KOPT-K1 (cell line): ENCODE data around the gene STMN3.
"Not testable (repeated sequence)": the region's sequence is repeated elsewhere in the genome, so short reads cannot be mapped to it uniquely, and the experiment has no call there.

Experiments used
- H3K27ac ChIP-seq: fragments of 200-600 bp; sonication (generic); 2 replicates; pipeline ENCODE4 v1.5.1; 2016; ENCODE audit warnings: antibody characterized with exemption, mild to moderate bottlenecking, low read depth, low read length; ENCODE audit not compliant: poor library complexity, severe bottlenecking
- H3K36me3 ChIP-seq: fragments of 200-600 bp; sonication (generic); 2 replicates; pipeline ENCODE4 v1.5.1; 2017; ENCODE audit warnings: antibody characterized with exemption, mild to moderate bottlenecking, low read length, moderate library complexity; ENCODE audit not compliant: insufficient read depth
- H3K9me3 ChIP-seq: fragments of 200-600 bp; sonication (generic); 2 replicates; pipeline ENCODE4 v1.5.1; 2017; ENCODE audit warnings: antibody characterized with exemption, low read length, mild to moderate bottlenecking; ENCODE audit not compliant: insufficient read depth, poor library complexity, severe bottlenecking

STMN3 gene

DNA sequence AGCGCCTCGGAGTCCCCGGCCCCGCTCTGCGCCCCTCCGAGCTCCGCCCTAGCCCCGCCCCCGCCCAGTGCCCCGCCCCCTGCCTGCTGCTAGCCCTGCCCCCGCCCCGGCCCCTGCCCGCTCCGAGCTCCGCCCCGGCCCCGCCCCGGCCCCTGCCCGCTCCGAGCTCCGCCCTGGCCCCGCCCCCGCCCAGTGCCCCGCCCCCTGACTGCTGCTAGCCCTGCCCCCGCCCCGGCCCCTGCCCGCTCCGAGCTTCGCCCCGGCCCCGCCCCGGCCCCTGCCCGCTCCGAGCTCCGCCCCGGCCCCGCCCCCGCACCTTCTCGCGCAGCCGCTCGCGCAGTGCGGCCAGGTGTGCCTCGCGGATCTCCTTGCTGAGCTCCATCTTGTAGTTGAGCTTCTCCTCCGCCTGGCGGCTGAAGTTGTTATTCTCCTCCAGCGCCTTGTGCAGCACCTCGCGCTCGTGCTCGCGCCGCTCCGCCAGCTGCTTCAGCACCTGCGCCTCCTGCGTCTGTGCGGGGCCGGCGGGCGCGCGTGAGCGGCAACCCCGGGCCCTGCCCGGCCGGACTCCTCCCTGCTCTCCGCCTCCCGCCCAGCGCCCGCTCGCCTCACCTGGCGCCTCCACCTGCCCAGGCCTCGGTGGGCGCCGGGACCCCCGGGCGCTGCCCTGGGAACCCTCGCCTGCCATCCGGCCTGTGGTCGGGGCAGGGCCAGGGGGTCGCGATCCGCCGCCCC, 11.3 kb downstream of the STMN3 start:
- H3K9me3 ChIP-seq, result no peaks in the 10 kb centered on the region
- H3K36me3 ChIP-seq, result peaks cover 13% of the 10 kb centered on the region
- no peak overlapping the region for H3K27ac ChIP-seq

DNA sequence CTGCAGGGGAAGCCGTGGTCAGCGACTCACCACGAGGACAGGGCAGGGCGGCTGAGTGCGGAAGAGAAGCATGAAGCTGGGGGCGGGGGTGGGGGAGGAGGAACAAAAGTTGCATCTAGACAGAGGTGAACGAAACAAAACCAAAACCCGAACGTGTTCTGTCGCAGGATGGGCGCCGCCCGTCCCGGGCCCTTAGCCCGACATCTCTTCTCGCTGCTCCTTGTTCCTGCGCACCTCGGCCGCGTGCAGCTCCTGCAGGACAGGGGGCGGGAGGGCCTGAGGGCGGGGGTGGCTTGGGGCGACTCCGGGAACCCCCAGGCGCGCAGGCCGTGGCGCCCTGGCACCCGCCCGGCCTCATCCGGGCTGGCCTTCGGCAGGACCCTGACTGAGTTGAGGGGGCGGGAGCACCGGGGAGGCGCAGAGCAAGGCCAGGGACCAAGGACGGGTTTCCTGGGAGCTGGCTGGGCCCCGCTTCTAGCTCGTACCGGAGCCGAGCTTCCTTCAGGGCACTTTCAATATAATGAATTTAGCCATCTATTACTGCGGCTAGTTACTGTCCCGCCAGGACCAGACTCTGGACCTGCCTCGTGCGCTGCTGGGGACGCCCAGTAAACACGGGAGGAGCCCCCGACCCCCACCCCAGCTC, 12.0 kb downstream of the STMN3 start:
- Histone ChIP-seq H3K27ac (no peak overlapping the region), H3K36me3 (peaks cover 8% of the 10 kb centered on the region), H3K9me3 (no peaks in the 10 kb centered on the region)

DNA sequence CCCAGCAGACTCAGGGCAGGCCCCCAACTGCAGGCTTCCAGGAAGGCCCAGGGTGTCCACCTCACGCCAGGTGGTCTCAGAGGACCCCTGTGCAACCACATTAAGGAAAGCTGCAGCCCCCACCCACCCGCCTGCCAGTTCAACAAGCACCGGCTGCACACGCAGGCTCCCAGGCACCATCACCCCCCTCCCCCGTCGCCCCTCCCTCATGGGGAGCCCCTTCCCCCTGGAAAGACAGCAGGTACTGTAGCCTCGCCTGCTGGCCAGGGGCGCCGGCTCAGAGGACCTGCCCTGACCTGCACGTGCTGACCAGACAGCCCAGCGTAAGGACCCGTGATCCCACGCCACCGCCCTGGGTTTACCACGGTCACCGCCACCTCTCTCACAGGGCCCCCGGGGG, 12.5 kb downstream of the STMN3 start:
- not testable (repeated sequence) for H3K27ac ChIP-seq, H3K36me3 ChIP-seq

DNA sequence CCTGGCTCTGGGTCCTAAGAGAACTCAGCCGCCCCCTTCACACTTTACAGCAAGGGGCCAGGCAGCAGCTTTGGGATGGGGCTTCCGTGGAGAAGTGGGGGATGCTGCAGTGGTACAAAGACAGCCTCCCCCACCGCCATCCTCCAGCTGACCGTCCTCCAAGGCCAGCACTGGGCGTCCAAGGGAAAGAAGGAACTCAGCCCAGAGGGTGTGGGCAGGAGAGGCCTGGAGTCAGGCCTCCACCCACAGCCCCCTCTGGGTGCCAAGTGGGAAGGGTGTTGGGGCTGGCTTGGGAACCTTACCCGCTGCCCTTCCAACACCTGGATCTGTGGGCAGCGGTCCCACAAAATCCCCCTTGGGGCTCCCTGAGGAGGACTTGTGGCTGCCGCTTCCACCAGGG, 13.1 kb downstream of the STMN3 start:
- H3K36me3 ChIP-seq, result peaks cover 8% of the 10 kb centered on the region
- H3K9me3 ChIP-seq, result no peaks in the 10 kb centered on the region
- H3K27ac ChIP-seq, result peak overlapping the region; percentile 83

More for the DNA sequence above, 12.5 kb downstream of the STMN3 start:
- H3K9me3 ChIP-seq, result not testable (repeated sequence)

DNA sequence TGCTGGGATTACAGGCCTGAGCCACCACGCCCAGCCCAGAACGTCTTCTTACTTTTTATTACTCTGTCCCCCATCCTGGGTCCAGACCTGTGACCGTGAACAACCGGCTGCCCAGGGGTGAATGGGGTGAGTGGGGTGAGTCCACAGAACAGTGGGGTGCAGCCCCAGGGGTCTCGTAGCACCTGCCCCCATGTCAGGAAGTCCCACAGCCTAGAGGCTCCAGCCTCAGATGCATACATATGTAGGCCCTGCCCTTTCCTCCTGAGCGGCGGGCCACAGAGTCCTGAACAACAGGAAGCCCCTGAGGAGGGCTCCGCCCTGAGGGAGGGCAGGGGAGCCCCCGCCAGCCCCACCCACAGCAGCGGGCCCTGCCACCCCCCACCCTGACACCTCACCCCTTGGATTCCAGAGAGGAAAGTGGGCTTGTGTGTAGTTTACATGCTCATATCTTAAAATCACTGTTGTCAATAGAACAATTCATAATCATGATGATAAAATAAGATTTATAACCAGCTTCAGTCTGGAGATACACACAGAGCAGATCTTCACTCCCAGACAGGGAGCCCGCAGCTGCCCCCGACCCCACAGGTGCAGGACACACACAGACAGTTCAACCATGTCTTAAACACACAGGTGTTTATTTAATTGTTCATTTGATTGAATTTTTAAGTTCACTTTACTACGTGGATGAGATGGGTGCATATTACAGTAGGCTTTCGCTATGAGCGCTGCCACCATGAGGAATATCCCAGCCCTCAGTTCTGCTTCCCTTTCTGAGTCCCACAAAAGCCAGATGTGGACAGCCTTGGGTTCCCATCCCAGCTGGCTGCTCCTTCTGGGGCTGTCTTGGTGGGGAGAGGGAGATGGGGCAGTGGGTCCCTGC, 13.9 kb downstream of the STMN3 start:
- Histone ChIP-seq H3K27ac (peak overlapping the region; percentile 83), H3K9me3 (no peaks in the 10 kb centered on the region), H3K36me3 (peaks cover 8% of the 10 kb centered on the region)

DNA sequence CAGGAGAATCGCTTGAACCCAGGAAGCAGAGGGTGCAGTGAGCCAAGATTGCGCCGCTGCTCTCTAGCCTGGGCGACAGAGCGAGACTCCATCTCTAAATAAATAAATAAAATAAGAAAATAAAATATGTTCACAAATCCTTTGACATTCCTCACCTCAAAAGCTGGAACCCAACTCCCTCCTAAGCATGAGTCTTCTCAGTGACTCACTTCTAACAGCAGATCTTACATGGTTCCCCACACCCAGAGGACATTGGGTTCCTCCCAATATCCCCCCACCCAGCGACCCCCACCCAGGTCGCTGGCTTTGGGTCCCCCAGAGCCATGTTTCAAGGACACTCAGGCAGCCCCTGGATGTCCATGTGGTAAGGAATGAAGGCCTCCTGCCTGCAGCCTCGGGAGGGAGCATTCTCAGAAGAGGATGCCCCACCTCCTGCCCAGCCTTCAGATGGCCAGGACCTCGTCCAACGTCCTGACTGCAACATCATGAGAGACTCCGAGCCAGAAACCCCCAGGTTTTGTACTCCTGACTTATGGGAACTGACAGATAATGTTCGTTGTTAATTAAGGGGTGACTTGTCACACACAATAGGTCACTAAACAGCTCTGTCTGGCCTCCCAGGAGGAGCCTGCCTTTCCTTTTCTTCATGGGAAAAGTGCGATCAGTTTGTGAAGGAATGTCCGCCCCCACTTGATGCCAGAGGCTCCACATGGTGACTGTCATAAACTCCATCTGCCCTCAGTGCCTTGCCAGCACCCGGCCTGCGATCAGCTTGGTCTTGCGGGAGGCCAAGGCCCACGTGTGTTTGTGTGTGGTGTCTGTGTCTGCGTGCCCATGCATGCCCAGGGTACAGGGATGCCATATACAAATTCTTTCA, 16.2 kb downstream of the STMN3 start:
- peak overlapping the region; percentile 96 for H3K27ac ChIP-seq
- no peaks in the 10 kb centered on the region for H3K9me3 ChIP-seq
- H3K36me3 ChIP-seq, result peaks cover 8% of the 10 kb centered on the region; the same call in 1 of the 2 replicates

DNA sequence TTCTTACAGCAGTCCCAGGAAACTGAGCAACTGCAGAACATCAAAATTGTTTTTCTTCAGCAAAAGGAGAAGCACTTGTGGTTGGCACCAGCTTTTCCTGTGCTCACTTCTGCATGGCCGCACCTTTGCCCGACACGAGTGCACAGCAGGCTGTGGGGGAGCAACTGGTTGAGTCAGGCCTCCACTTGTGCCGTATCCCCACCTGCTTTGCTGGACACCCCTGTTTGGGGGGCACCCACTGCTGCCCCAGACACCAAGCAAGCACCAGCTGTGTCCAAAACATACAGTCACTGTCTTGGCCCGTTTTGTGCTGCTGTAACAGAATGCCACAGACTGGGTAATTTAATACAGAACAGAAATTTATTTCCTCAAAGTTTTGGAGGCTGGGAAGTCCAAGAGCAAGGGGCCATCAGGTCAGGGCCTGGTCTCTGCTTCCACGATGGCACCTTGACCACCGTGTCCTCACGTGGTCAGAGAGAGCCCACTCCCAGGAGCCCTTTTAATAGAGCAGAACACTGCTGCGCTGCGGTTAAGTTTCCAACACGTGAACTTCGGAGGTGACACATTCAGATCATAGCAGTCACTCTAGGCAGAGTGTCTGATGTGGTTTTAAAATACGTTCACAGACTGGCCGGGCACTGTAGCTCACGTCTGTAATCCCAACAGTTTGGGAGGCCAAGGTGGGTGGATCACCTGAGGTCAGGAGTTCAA, 17.6 kb downstream of the STMN3 start:
- peak overlapping the region; percentile 96 for H3K27ac ChIP-seq

DNA sequence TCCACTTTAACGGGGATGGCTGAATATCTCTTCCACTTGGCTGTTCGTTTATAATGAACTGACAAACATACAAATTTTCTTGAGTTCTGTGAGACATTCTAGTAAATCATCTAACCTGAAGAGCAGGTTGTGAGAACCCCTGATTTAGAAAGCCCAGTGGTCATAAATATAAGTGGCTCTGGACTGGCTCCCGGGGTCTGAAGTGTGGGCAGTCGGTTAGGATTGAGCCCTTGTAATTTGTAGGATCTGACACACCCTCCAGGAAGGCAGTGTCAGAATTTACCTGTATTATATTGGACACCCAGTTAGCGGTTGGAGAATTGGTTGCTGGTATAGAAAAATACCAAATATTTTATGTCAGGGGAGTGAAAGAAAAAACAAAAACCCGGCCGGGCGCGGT, 19.5 kb downstream of the STMN3 start:
- Histone ChIP-seq H3K36me3 (no peaks in the 10 kb centered on the region), H3K27ac (peak overlapping the region; percentile 96), H3K9me3 (no peaks in the 10 kb centered on the region)

More for the DNA sequence above, 17.6 kb downstream of the STMN3 start:
- Histone ChIP-seq H3K9me3 (no peaks in the 10 kb centered on the region), H3K36me3 (peaks cover 8% of the 10 kb centered on the region; the same call in 1 of the 2 replicates)

DNA sequence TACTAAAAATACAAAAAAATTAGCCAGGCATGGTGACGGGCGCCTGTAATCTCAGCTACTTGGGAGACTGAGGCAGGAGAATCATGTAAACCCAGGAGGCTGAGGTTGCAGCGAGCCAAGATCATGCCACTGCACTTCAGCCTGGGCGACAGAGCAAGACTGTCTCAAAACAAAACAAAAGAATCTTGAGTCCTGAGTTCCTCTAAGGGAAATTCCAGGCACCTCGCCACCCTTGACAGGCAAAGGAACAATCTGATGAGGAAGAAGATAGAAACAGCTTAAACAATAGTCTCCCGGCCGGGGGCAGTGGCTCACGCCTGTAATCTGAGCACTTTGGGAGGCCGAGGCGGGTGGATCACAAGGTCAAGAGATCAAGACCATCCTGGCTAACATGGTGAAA, 21.8 kb downstream of the STMN3 start:
- not testable (repeated sequence) for H3K9me3 ChIP-seq, H3K36me3 ChIP-seq, H3K27ac ChIP-seq

DNA sequence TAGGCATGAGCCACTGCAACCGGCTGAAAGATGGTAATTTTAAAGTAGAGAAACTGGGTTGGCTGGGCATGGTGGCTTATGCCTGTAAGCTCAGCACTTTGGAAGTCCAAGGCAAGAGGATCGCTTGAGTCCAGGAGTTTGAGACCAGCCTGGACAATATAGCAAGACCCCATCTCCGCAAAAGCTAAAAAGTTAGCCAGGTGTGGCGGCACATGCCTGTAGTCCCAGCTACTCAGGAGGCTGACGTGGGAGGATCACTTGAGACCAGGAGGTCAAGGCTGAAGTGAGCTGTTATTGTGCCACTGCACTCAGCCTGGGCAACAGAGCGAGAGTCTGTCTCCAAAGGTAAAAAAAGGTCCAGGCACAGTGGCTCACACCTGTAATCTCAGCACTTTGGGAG, 22.3 kb downstream of the STMN3 start:
- not testable (repeated sequence) for H3K9me3 ChIP-seq, H3K27ac ChIP-seq, H3K36me3 ChIP-seq

DNA sequence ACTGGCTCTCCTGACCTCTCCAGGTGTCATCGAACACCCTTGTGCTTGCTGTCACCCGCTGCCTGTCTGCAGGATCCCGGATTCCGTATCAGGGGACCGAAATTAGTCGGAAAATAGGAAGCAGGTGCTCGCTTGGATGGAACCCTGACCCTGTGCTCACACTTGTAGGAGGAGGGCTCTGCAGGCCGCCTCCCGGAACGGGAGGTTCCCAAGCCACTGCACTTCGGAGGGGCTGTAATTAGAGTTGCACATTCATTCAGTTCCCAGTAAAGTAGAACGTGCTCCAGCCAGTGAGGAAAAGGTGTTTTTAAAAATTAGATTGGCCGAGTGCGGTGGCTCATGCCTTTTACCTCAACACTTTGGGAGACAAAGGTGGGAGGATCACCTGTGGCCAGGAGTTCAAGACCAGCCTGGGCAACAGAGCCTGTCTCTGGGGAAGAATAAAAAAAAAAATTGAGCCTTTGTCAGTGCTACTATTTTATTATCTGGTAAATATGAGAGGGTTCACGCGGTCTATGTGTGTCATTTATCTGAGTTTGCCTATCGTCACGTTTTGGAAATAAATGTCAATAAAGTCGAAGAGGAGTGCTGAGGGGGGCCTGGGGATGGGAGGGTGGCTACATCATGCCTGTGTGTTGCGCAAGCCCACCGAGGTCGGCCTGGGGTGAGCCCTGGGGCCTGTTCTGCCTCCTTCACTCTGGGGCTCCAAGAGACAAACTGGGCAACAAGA, 24.8 kb downstream of the STMN3 start:
- Histone ChIP-seq H3K36me3 (no peaks in the 10 kb centered on the region), H3K9me3 (no peaks in the 10 kb centered on the region), H3K27ac (peak overlapping the region; percentile 89)

DNA sequence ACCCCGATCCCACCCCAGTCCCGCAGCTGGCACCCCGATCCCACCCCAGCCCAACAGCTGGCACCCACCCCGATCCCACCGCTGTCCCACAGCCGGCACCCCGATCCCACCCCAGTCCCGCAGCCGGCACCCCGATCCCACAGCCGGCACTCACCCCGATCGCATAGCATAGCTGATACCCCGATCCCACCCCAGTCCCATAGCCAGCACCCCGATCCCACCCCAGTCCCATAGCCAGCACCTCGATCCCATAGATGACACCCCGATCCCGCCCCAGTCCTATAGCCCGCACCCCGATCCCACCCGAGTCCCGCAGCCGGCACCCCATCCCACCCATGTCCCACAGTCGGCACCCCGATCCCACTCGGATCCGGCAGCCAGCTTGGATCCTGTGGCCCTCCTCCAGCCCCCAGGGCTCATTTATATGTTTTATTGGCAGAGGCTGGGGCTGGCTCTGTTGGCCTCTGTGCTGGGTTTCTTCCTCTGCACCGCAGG, 25.4 kb downstream of the STMN3 start:
- H3K27ac ChIP-seq, result peak overlapping the region; percentile 89
- H3K9me3 ChIP-seq, result no peaks in the 10 kb centered on the region
- no peaks in the 10 kb centered on the region for H3K36me3 ChIP-seq

DNA sequence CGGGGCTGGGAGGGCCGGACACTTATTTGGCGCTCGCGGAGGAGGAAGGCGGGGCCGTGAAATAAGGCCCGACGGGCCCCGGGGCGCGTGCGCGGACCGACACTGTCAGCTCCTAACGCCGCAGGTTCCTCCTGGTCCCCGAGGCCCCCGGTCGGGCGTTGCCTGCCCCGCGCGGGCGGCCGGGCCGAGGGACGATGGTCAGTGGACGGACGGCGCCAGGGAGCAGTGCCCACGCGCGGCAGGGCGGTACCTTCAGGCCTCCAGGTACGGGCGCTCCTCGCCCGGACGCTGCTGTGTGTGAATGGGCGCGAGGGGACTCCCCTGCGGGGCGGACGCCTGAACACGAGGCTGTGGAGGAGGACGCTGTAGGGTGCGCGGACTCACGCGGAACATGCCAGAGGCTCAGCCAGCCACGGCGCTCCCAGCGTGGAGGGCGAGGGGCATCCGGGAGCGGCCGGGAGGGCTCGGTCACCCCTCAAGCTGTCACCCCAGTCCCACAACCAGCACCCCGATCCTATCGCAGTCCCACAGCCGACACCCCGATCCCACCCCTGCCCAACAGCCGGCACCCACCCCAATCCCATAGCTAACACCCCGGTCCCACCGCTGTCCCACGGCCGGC, 26.0 kb downstream of the STMN3 start:
- H3K9me3 ChIP-seq, result no peaks in the 10 kb centered on the region

More for the DNA sequence above, 26.0 kb downstream of the STMN3 start:
- Histone ChIP-seq H3K27ac (peak overlapping the region; percentile 89), H3K36me3 (no peaks in the 10 kb centered on the region)
